K562 (cell line): ENCODE measurements around the gene PARD3B.

Experiments
- ETV6 ChIP-seq, 3 experiments: fragments of 150-350 bp in 1 of 3; sonication (generic) in 1 of 3; formaldehyde crosslinking in 1 of 3; IDR thresholded peaks; 2 replicates each; pipeline versions ENCODE4 v1.6.1 to v1.8.0; 2014 to 2022; ENCODE audit warnings: borderline replicate concordance in 2 of 3, low read depth in 2 of 3, antibody characterized with exemption in 1 of 3, low read length in 1 of 3, mild to moderate bottlenecking in 1 of 3, missing genetic modification reagents in 1 of 3
- EZH2 ChIP-seq: IDR thresholded peaks from 2 replicates; pipeline ENCODE4 v1.6.1; 2012; ENCODE audit warnings: low read depth, mild to moderate bottlenecking, inconsistent platforms, low read length, borderline replicate concordance
- FOXO4 ChIP-seq: fragments of 450-650 bp; formaldehyde crosslinking; IDR thresholded peaks from 2 replicates; pipeline ENCODE4 v1.4.0; 2020; ENCODE audit warnings: mild to moderate bottlenecking, moderate library complexity
- HMG20B ChIP-seq: fragments of 250-450 bp; sonication (Bioruptor Pico); IDR thresholded peaks from 2 replicates; pipeline ENCODE4 v1.5.0; 2021; ENCODE audit warnings: mild to moderate bottlenecking
- NELFE ChIP-seq: IDR thresholded peaks from 2 replicates; pipeline ENCODE4 v1.6.1; 2011; ENCODE audit warnings: mild to moderate bottlenecking; ENCODE audit not compliant: insufficient read depth, insufficient read length
- PCBP1 ChIP-seq: fragments of 200-400 bp; formaldehyde crosslinking; IDR thresholded peaks from 2 replicates; pipeline ENCODE4 v1.6.1; 2018; ENCODE audit warnings: mild to moderate bottlenecking, low read depth, low read length; ENCODE audit not compliant: poor library complexity, severe bottlenecking
- REST ChIP-seq, 2 experiments: fragments of 450-650 bp; formaldehyde crosslinking in 1 of 2; IDR thresholded peaks; 2 replicates each; pipeline versions ENCODE4 v1.4.0 to v1.6.1; 2014 to 2020; ENCODE audit warnings: mild to moderate bottlenecking in 2 of 2, borderline replicate concordance in 1 of 2, low read depth in 1 of 2
- SOX6 ChIP-seq: fragments of 450-650 bp; IDR thresholded peaks from 2 replicates; pipeline ENCODE4 v1.6.1; 2014; ENCODE audit warnings: mild to moderate bottlenecking
- ZNF23 ChIP-seq: fragments of 250-450 bp; sonication (Bioruptor Pico); IDR thresholded peaks from 2 replicates; pipeline ENCODE4 v1.4.0; 2020; ENCODE audit warnings: mild to moderate bottlenecking
- ZNF274 ChIP-seq: IDR thresholded peaks from 2 replicates; pipeline ENCODE4 v1.6.1; 2011; ENCODE audit warnings: low read depth, mild to moderate bottlenecking, low read length, moderate library complexity, borderline replicate concordance
- ZNF780A ChIP-seq: fragments of 250-450 bp; sonication (Bioruptor Pico); IDR thresholded peaks from 2 replicates; pipeline ENCODE4 v1.5.0; 2021; ENCODE audit warnings: mild to moderate bottlenecking

GRCh38 chr2:204722691-204723090, 177.4 kb downstream of the PARD3B start:
- no peak for TF ChIP-seq ZNF274
- no peak for TF ChIP-seq EZH2
- TF ChIP-seq PCBP1, result no peak
- TF ChIP-seq ZNF23, result no peak
- TF ChIP-seq NELFE, result no peak
- TF ChIP-seq REST (IDR thresholded peaks at IDR 0.05; ENCODE audit: borderline replicate concordance), result no peak
- no peak for TF ChIP-seq REST (CRISPR knock-in tag; IDR thresholded peaks at IDR 0.05; ENCODE audit: low read depth)
- TF ChIP-seq ZNF780A (CRISPR knock-in tag), result no peak
- TF ChIP-seq SOX6, result no peak
- TF ChIP-seq FOXO4 (CRISPR knock-in tag), result no peak
- TF ChIP-seq HMG20B (CRISPR knock-in tag), result no peak
- TF ChIP-seq ETV6 (IDR thresholded peaks at IDR 0.05; ENCODE audit: borderline replicate concordance in 1 of 2, low read depth in 2 of 2, low read length in 1 of 2), result no peak
- TF ChIP-seq ETV6 (CRISPR knock-in tag; IDR thresholded peaks at IDR 0.05; ENCODE audit: borderline replicate concordance), result no peak
